HG03439 (cell line): ENCODE measurements around the gene ROBO1.

Experiments used
- ATAC-seq: cut with Tn5 transposase; IDR thresholded peaks from one replicate; pipeline ENCODE4 v1.9.1; 2021; ENCODE audit warnings: mild to moderate bottlenecking, moderate library complexity; ENCODE audit not compliant: unreplicated experiment

The ROBO1 gene

DNA sequence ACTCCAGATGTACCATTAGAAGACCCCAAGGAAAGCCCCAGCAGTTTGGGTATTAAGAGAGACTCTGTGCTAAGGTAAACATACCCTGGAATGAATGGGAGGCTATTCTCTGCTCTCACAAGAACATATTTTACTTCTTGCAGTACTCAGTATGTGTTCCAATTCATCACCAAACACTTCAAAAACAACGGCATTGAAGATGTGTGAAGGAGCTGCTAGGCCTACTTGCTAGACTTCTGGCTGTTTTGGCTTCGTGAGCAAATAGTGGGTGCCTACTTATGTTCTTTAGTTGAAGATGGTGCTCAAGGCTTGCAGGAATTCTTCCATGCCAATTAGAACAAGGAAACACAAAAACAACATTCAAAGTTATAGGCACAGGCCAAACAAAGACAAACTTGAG is 514.5 kb downstream of the ROBO1 start:
- no peak for ATAC-seq

DNA sequence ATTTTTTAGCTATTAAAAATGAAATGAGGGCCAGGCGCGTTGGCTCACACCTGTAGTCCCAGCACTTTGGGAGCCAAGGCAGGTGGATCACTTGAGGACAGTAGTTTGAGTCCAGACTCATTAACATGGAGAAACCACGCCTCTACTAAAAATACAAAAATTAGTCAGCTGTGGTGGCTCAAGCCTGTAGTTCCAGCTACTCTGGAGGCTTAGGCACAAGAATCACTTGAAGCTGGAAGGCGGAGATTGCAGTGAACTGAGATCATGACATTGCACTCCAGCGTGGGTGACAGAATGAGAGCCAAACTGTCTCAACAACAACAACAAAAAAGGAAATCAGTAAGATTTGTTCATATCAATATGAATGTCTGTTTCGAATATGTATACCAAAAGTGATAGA is 517.1 kb downstream of the ROBO1 start:
- ATAC-seq = no peak

DNA sequence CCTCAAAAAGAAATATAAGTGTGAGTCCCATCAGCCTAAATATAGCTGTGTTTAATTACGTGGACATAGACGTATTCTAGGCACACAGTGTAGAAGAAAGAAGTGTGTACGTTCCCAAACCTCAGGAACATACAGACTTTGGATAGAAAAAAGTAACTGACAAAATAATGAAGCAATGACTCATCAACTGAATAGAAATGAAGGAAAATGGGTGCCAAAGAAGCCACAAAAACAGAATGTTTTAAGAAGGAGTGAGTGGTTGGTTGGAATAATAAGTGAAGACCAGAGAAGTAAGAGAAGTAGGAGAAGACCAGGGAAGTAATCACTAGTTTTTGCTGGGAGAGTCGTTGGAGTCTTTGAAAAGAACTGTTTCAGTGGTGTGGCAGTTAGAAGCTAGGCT is 518.1 kb downstream of the ROBO1 start:
- no peak for ATAC-seq

DNA sequence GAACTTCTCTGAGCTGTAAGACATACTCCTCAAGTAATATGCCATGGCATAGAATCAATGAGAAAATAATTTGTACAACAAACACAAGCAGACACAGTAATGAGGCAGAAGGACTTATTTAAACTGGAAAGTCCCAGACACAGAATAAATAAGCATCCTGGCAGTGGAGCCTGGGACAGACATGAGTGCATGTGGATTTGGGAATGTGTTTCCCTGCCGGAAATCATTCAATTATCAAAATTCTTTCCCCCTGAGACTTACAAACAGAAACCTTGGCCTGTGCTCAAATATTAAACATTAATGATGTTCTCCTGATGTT is 520.1 kb downstream of the ROBO1 start:
- no peak for ATAC-seq

DNA sequence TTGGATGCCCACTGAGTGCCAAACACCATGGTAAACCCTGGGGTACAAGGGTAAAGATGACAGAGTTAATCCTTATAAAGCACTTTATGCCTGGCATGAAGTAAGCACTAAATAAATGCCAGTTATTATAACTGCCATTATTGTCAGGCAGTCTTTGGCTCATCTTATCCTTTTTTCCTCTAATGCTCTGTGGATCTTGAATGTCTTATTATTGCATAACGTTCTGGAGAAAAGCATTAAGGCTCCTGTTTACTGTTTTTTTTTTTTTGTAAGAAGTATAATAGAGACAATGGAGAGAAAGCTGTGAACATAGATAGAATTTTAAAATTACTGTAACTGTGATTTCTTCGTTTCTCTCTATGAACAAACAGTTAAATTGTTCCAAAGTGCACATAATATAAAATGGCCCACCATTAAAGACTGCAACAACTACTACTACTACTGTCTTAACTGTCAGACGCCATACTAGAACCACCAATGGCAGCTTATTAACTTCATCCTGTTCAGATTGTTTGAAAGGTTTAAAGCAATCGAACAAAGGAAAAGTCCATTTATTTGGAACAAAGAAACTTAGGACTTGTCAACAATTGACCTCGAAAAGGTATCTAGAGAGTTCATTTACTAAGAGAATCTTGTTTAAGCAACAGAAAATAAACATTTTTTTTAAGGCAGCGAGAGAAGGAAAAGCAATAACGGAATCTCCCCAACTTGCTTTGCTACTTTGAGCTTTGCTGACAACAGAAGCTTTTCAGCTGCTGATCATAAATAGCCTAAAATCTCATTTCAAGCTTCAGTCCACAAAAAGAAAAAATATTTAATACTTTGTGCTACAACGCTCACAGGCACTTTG is 520.7 kb downstream of the ROBO1 start:
- no peak for ATAC-seq

DNA sequence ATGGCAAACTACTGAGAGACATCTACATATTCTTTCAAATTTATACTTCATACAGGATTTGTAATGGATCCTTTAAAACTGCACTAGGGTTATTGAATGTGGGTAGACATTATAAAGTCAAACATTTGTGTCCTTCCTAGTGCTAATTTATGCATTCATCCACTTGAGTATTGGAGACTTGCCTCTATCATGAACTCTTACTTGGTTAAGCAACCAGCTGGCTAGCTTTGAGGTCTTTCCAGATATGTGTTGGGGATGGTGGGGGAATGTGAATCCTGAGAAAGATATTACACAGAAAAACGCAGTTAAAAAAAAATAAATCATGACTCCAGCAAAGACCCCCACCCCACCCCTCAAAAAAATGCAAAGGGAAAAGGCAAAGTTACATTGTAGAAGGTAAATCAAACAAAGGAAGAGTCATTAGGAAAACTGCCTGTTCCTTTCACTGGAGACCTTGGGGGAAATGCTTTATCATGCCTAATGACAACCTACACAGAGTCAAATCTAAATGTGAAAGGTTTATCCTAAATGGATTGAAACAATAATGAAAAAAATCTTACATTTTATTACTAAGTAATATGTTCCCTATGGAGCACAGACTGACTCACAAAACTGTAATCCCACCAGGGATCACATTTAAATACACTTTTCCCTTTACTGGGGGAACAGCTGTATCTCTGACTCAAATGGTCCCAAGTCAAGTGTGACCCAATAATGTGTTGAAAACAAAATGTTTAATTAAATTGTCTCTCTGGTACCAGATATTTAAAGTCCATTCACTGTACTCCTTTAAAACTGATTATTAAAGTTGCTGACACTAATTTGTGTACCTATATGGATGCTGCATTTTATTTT is 522.3 kb downstream of the ROBO1 start:
- no peak for ATAC-seq

DNA sequence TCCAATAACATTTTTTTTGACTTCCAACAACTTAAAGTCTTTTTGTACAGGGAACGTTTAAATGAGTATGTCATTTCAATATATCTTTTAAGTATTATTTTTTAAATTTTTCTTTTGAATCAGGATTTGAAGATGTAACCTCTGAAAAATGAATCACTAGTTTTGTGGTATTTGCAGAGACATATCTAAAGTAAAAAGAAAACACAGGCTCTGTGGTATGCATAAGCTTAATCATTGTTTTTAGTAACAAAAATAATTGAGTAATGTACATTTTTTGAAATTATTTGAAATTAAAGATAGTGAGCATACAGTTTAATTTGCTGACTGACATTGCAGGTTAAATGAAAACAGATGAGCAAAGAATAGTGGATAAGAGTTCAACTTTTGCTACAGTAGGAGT is 531.3 kb downstream of the ROBO1 start:
- ATAC-seq = no peak

DNA sequence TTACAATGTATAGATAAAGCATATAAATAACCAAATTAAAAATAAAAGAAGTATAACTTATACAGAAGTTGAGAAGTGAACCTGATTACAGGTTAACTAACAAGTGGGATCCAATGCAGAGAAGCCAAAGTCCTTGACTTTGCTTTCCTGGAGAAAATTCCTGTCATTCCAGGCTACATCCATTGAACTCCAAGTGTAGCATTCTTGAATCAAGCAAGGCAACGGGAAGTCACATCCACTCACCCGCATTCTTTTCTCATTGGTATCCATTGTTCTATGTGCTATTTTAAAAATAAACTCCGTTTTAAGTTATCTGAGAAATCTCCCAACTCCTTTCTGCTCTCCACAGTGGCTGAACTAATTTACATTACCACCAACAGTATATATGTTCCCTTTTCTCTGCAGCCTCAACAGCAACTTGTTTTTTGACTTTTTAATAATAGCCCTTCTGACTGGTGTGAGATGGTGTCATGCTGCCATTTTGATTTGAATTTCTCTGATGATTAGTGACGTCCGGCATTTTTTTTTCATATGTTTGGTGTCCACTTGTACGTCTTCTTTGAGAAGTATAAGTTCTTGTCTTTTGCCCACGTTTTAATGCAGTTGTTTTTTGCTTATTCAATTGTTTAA is 534.3 kb downstream of the ROBO1 start:
- ATAC-seq = no peak

DNA sequence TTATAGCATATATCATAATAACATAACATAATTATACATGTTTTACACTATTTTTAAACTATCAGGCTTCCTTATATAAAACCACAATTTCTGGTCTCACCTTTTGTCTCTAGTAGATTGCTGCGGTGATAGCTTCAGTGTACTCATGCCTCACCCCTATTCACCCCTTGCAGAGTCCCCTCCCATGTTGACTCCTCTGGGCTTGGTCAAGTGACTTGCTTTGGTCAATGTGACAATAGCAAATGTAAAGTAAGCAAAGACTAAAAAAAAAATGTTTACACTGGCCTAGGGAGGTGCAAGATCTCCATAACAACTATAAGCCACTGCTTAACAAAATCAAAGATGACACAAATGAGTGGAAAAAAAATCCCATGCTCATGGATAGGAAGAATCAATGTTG is 537.5 kb downstream of the ROBO1 start:
- no peak for ATAC-seq

DNA sequence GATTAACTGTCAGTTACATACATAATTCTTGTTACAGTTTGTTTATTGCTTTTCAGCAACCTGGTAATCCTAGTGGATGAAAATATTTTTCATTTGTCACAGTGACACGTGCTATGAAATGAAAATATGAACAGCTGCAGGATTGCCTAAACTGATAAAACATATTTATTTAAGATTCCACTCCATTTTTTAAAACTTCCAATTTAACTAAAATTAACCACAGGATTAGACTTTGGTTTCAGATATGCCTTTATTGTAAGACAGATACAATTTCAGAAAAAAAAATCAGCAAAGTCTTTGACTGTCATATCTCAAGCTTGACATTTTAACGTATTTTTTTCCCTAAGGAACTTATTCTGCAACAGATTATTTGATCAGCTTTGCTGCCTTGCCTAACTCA is 550.7 kb downstream of the ROBO1 start:
- no peak for ATAC-seq

DNA sequence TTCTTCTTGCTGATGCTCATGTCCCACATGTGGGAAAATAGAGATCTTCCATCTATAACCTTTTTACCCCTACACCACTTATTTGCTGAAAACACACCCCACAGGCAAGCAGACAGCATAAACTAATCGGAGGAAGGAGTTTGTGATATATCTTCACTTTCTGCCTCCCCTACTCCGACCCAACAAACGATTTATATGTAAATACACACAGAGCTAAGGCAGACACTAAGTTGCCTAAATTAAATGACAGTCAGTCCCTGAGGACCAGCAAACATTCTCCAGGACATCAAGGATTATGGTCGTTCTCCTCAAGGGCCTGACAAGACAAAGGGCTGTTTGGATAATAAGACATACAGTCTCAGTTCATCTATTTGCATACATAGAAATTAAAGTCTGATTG is 552.5 kb downstream of the ROBO1 start:
- ATAC-seq = no peak

DNA sequence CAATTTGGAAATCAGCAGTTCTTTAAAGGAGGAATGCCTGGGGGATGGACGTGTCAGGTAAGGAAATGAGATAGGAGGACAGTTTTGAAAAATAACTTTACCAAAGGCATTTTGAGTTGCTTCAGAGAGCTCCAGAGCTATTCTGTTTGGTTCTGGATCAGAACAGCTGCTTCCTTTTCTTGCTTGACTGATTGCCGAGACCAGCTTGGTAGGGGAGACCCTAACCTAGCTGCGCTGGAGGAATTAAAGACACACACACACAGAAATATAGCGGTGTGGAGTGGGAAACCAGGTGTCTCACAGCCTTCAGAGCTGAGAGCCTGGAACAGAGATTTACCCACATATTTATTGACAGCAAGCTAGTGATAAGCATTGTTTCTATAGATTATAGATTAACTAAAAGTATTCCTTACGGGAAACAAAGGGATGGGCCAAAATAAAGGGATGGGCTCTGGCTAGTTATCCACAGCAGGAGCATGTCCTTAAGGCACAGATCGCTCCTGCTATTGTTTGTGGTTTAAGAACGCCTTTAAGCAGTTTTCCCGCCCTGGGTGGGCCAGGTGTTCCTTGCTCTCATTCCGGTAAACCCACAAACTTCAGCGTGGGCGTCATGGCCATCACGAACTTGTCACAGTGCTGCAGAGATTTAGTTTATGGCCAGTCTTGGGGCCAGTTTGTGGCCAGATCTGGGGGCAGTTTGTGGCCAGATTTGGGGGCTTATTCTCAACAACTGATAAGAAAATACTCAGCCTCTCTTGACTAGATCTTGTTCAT is 556.0 kb downstream of the ROBO1 start:
- no peak for ATAC-seq

DNA sequence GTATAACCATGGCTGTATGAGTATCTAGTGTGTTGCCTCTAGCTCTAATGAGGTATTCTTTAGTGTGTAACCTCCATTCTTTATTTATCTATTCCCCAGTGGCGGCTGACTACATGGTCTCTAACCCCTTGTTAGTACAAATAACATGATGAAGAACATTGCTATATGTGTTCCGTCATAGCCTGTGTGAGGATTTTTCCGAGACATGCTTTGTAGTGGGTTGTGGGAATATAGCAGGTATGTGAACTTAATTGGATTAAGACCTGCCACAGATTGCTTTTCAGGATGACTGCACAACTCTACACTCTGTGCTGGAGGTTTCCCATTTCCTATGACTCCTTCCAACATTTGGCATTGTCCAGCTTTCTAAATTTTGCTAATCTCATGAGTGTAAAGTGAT is 563.4 kb downstream of the ROBO1 start:
- no peak for ATAC-seq

DNA sequence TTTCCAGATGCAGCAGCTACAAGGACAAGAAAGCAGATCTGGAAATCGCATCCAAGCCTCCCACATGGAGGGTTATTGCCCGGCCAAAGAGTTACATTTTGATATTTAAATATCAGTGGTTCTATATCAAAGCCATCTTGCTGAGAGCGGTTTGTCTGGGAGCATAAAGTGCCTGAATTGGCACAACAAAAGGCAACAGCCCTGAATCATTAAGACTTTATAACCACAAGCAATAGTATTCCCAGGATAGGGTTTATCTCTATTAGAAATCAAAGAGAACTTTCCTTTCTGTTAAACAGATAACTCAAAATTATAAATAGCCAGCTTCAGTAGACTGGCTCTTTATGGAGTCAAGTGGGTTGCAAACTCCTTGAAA is 564.7 kb downstream of the ROBO1 start:
- no peak for ATAC-seq

DNA sequence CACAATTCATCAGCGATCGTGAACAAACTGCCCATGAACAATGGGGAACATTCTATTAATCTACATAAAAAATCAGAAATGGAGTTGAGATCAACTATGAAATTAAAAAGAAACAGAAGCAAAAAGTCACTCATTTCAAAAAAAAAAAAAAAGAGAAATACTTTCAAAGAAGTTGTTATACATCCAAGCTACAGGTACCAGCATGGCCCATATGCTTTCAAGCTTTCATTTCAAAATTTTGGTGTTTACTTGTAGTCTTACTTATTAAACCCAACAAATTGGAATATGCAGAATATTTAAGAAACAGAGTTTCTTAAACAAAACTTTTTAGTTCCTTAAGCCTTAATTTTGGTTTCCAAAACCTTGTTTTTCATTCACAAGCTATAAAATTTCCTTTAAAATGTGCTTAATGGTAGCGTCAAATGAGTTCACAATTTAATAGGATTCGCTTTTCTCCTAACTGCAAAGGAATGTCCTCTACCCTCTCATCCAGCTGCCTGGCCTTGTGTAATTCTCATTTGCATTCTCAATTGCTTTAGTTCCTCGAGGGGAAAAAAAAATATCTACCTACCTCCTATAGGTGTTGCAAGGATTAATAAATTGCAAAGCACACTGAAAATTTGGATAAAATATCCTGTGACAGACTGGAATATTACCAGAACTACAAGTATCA is 565.2 kb downstream of the ROBO1 start:
- ATAC-seq = no peak

DNA sequence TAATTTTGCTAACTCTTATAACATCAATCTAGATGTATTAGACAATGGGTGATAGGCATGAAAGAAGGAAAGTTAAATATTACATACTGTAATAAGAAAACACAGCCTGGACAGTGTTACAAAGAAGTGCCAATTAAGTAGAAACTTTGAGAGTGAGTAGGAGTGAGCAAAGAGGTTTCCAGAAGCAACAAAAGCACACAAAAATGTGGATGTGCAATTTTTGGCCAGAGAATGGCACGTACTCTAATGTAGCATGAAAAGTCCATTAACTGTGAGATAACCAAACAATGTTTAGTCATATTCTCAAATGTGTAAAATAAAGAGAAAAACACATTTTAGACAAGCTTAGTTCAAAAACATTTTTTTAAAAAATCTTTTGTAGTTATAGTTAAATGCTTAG is 567.3 kb downstream of the ROBO1 start:
- no peak for ATAC-seq

DNA sequence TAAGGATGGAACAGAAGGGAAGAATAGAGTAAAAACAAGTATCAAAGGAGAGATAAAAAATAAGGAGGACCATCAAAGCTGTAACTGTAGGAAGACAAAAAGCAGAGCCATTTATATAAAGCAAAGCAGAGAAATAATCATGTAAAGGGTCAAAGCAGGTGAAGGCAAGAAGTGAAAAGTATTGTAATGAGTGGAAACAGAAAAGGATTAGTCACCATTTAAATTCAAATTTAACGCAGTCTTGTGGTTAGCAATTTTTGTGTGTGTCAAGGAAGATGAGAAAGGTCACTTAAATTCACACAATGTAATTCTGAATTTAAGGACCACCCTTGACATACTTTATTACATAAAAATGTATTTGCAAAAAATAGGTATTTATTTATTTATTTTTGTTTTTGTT is 567.8 kb downstream of the ROBO1 start:
- ATAC-seq = no peak

DNA sequence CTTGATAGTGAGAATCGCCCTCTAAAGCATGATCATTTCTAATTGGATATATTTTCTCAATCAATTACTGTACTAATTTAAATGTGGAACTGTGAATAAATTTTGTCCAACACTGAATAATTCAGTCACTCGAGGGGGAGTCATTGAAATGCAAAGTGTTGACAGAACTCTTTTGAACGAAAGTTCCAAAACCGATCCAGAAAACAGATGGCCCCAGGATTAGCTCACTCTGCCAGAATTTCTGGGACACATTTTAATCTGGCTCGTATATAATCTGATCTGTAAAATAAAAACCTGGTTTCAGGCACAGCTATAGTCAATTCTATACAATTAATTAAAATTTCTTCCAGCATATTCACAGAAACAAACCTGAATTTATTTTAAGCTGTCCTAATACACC is 580.4 kb downstream of the ROBO1 start:
- ATAC-seq = no peak

DNA sequence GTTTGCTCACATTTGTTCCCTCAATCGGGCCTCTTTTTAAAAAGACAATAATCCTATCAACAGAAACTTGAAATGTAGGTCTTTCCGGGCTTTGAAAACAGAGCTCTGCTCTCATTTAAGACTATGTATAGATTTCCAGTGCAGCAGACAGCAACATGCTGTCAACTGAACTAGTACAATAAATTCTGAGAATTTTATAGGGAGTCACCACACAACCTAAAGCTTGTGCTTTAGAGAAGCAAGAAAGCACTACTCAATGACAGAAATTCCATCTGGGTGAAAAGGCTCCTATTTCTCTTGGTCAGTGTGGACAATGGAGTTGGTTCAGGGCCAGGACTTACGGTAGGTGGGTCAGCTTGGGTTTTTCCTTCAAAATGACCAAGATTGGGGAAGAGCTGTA is 583.5 kb downstream of the ROBO1 start:
- ATAC-seq = no peak

DNA sequence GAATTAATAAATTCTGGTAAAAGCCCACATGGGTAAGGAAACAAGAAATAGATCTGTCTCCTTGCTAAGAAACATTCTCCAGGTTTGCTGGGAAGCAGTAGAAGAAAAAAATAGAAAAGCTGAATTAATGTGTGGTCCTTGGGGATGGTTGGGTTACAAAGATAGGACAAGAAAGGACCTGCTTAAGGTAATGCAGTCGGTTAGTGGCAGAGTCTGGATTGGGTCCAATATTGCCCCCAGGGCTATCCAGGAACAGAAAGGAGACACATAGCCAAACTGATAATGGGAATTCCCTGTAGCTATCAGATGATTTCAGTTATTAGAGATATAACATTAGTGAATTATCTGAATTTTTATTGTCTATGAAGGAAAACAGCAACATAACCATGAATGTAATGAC is 584.3 kb downstream of the ROBO1 start:
- ATAC-seq = no peak
